Natural killer cell treated with Interleukin-12 subunit alpha and Interleukin-12 subunit beta and Interleukin-15 and Interleukin-18, amount 100 ng/mL, for 72 hours (primary cell): Measurements from ENCODE around the gene MAP7D1. TPM values are rescaled to one million over a fixed set of nuclear protein-coding genes. Genes with fewer than 3 reads are reported as not detected.

Source experiments
- ATAC-seq, 2 donors: fragments of 150-1000 bp; cut with Tn5 transposase in 1 of 2; sonication (Bioruptor Pico), chemical (Tn5 transposase) in 1 of 2; 2 replicates each; pipeline ENCODE4 v1.10.0; 2021
- DNase-seq: peaks from one replicate; pipeline ENCODE4 v3.0.0; 2022; ENCODE audit warnings: low spot score
- H3K27ac Mint-ChIP-seq, 2 donors: 1 replicate in 1 of 2; 2 replicates in 1 of 2; pipeline ENCODE4 v1.8.0; 2022; ENCODE audit warnings: mixed read lengths in 2 of 2, mild to moderate bottlenecking in 1 of 2, moderate library complexity in 1 of 2
- H3K27me3 Mint-ChIP-seq, 2 donors: 1 replicate in 1 of 2; 2 replicates in 1 of 2; pipeline ENCODE4 v1.8.0; 2022; ENCODE audit warnings: mixed read lengths in 2 of 2
- H3K36me3 Mint-ChIP-seq: one replicate; pipeline ENCODE4 v1.8.0; 2022; ENCODE audit warnings: mixed read lengths
- H3K4me1 Mint-ChIP-seq, 2 donors: 1 replicate in 1 of 2; 2 replicates in 1 of 2; pipeline ENCODE4 v1.8.0; 2022; ENCODE audit warnings: low read depth in 2 of 2, mixed read lengths in 2 of 2, mild to moderate bottlenecking in 1 of 2
- H3K4me3 Mint-ChIP-seq: one replicate; pipeline ENCODE4 v1.8.0; 2022; ENCODE audit warnings: mixed read lengths
- H3K9me3 Mint-ChIP-seq: 2 replicates; pipeline ENCODE4 v1.8.0; 2022; ENCODE audit warnings: mixed read lengths
- total RNA-seq, 2 donors: library from RNA; stranded (reverse); gene quantifications; one replicate each; pipeline ENCODE4 v1.2.3, GENCODE V29; 2022

The MAP7D1 gene
- total RNA-seq, 2 donors from 2014 or later = 153 to 196 TPM

DNA sequence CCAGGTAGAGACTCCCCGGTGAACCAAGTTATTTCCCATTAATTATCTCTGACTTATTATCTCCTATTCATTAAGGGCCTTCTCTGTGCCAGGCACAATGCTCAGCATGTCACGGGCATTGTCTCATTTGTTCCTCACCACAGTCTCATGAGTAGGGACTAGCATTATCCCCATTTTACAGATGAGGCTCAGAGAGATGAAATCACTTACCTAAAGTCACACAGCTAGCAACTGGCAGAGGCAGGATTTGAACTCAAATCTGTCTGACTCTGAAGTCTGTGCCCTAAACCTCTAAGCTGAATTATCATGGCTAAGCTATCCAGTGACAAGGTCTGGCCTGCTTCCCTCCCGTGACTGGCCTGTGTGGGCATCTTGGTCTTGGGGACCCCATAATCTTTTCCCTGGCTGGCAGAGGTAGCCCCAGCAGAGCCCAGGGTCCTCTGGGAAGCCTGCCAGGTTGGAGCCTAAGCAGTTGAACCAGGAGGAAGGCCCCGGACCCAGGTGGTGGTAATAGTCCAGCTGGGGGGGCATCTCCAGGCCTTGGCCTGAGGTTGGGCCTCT is 4.5 kb downstream of the MAP7D1 start:
- Mint-ChIP-seq H3K9me3 (no peaks in the 10 kb centered on the region), H3K4me1 (peaks cover 59 to 63% of the 10 kb centered on the region in 2 donors), H3K36me3 (peaks cover 6% of the 10 kb centered on the region), H3K27ac (peak overlapping the region; percentile 96 to 97), H3K4me3 (peak overlapping the region; percentile 89), H3K27me3 (no peaks in the 10 kb centered on the region)
- DNase-seq (no peak), ATAC-seq (no peak)

DNA sequence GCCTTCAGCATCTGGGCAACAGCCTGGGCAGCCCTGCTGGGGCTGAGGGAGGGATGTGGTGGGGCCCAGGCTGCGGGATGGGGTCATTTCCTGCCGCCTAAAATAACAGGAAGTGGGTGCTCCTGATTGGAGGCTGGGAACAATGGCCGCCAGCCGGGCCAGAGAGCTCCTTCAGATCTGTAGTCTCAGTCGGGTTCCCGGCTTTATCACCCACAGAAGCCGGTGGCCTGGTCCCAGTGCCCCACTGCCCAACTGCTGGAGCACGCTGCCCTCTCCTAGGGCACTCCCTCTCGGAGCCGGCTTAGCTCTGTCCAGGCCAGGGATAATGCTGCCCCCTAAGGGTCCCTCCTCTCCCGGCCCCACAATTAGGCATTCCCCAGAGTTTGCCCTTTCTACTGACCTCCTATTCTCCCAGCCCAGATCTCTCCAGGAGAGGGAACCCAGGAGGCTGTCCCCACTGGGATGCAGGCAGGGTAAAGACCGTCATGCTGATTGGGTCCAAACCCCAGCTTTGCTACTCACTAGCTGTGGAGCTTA is 5.1 kb downstream of the MAP7D1 start:
- Mint-ChIP-seq H3K27ac (peak overlapping the region; percentile 96 to 97), H3K9me3 (no peaks in the 10 kb centered on the region), H3K4me1 (peaks cover 59 to 63% of the 10 kb centered on the region in 2 donors), H3K27me3 (no peaks in the 10 kb centered on the region), H3K4me3 (peak overlapping the region; percentile 89), H3K36me3 (peaks cover 6% of the 10 kb centered on the region)
- ATAC-seq = peak; percentile 76 to 79
- DNase-seq = peak; percentile 84

DNA sequence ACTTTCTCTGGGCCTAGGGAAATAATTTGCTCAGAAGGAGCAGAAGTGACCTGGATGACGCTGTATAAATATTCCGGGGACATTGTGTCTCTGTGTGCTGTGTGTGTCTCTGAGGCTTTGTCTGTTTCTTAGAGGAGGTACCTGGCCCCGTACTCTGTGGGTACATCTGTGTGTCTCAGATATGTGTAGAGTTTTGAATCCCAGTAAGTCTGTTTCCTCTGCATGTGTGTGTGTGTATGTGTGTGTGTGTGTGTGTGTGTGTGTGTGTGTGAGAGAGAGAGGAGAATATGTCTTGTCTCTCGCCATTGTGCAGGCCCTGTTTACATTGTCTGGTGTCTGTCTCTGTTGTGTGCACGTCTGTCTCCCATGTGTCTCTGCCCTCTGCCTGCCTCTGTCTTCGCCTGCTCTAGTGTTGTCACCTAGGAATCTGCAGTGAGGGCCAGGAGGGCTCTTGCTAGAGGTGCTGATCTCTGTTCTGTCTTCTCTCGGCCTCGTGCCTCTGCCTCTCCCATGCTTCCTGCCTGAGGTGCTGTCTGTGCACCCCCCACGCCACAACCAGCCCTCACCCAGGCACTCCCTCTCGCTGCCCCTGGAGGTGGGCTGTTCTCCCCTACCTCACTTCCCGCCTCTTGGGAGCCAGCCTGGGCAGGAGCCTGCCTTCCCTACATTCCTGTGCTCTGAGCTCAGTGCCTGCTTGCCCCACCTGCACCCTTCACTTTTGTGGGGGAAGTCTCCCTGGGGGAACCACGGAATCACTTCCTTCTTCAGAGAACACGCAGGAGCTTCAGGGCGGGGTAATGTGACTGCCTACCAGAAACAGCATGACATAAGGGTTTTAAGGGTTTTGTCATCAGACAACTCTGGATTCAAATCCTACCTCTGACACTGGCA is 5.9 kb downstream of the MAP7D1 start:
- H3K4me3 Mint-ChIP-seq = peak overlapping the region; percentile 89
- H3K9me3 Mint-ChIP-seq = no peaks in the 10 kb centered on the region
- ATAC-seq (peak; percentile 36 to 62), DNase-seq (no peak)
- peak overlapping the region; percentile 96 to 97 for H3K27ac Mint-ChIP-seq
- no peaks in the 10 kb centered on the region for H3K27me3 Mint-ChIP-seq
- H3K36me3 Mint-ChIP-seq = peaks cover 11% of the 10 kb centered on the region
- H3K4me1 Mint-ChIP-seq = peaks cover 63 to 68% of the 10 kb centered on the region in 2 donors

DNA sequence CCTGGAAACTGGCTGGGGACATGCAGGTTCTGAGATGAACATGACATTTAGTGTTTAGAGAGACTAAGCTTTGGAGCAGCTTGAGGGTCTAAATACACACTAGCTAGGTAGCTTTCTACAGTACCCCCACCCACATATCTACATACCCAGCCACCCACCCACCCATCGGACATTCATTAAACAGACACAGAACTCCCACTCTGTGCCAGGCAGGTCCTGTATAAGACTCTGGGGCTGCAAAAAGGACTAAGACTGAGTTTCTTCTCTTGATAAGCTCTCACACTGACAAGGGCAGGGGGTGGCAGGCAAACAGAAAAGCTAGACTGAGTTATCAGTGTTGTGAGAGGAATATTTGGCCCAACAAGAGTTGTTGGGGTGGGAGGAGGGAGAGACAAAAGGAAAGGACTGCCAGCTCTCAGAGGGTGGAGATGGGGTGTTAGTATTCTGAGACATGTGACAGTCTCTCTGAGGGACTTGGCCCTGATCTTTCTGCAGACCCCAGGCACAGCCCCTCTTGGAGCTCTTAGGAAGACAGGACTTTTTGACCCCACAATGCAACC is 6.8 kb downstream of the MAP7D1 start:
- Mint-ChIP-seq H3K9me3 (no peaks in the 10 kb centered on the region), H3K4me3 (peak overlapping the region; percentile 89), H3K27ac (peak overlapping the region; percentile 96 to 97), H3K36me3 (peaks cover 13% of the 10 kb centered on the region), H3K4me1 (peaks cover 60 to 67% of the 10 kb centered on the region in 2 donors), H3K27me3 (no peaks in the 10 kb centered on the region)
- DNase-seq (no peak), ATAC-seq (no peak)

DNA sequence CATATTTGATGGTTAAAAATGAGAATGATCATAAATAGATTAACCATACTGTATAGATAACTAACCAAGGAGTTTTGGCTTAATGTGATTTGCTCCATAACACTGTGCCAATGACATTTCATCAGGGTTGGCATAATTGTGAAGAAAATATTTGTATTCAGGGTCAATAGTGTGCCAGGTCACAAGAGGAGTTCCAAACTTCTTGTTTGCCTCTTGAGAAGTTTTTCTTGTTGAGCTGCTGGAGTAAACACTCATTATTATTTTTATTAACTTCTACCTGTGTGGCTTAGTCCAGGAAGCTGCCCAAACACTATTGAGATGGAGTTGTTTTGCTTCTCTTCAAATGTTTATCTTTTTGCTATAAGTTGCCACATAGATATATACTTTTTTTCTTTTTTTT is 7.5 kb downstream of the MAP7D1 start:
- peaks cover 56 to 64% of the 10 kb centered on the region in 2 donors for H3K4me1 Mint-ChIP-seq
- no peaks in the 10 kb centered on the region for H3K27me3 Mint-ChIP-seq
- no peak for ATAC-seq
- H3K36me3 Mint-ChIP-seq = peaks cover 13% of the 10 kb centered on the region
- DNase-seq = no peak
- H3K27ac Mint-ChIP-seq = peak overlapping the region; percentile 96 to 97
- H3K9me3 Mint-ChIP-seq = no peaks in the 10 kb centered on the region
- H3K4me3 Mint-ChIP-seq = no peak overlapping the region

DNA sequence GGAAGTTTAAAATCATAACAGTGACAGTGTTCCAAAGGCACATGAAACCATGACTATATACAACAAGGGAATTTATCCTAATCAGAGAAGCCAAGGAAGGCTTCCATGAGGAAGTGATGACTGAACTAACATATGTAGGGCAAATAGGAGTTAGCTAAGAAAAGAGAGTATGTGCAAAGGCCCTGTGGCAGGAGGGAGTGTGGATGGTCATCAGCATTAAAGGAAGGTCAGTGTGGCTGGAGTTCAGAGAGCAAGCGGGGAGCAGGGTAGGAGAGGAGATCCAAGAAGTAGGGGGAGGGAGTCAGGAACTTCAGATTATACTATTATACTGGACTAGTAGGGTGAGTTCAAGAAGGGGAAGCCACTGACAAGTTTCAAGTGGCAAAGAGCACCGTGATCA is 8.4 kb downstream of the MAP7D1 start:
- Mint-ChIP-seq H3K27me3 (no peaks in the 10 kb centered on the region), H3K27ac (peak overlapping the region; percentile 38 to 55), H3K36me3 (peaks cover 13% of the 10 kb centered on the region), H3K4me1 (peaks cover 51 to 62% of the 10 kb centered on the region in 2 donors), H3K4me3 (no peak overlapping the region), H3K9me3 (no peaks in the 10 kb centered on the region)
- ATAC-seq (no peak), DNase-seq (no peak)

DNA sequence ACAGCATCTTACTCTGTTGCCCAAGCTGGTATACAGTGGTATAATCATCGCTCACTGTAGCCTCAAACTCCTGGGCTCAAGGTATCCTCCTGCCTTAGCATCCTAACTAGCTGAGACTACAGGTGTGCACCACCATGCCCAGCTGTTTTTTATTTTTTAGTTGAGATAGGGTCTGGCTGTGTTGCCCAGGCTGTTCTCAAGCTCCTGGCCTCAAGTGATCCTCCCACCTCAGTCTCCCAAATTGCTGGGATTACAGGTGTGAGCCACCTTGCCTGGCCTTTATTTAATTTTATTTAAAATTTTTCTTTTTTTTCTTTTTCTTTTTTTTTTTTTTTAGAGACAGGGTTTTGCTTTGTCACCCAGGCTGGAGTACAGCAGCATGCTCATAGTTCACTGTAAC is 9.2 kb downstream of the MAP7D1 start:
- DNase-seq (no peak), ATAC-seq (no peak)
- H3K4me1 Mint-ChIP-seq = peaks cover 47 to 54% of the 10 kb centered on the region in 2 donors
- no peaks in the 10 kb centered on the region for H3K9me3 Mint-ChIP-seq
- H3K27ac Mint-ChIP-seq = peak overlapping the region; percentile 38 to 55
- H3K27me3 Mint-ChIP-seq = no peaks in the 10 kb centered on the region
- no peak overlapping the region for H3K4me3 Mint-ChIP-seq
- H3K36me3 Mint-ChIP-seq = peaks cover 16% of the 10 kb centered on the region

DNA sequence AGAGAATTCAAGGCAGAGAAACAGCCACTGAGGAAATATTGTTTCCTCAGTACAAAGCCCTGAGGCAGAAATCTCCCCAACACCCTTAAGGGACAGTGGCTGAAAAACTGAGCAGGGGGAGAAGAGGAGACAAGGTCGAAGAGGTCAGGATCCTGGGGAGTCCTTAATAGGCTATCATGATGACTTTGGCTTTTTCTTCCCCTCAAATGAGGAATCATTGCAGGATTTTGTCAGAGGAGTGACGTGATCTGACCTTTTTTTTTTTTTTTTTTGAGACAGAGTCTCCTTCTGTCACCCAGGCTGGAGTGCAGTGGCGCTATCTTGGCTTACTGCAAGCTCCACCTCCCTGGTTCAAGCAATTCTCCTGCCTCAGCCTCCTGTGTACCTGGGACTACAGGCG is 10.2 kb downstream of the MAP7D1 start:
- H3K9me3 Mint-ChIP-seq = no peaks in the 10 kb centered on the region
- DNase-seq = no peak
- no peak for ATAC-seq
- no peak overlapping the region for H3K4me3 Mint-ChIP-seq
- peak overlapping the region; percentile 2 to 39 for H3K27ac Mint-ChIP-seq
- H3K36me3 Mint-ChIP-seq = peaks cover 22% of the 10 kb centered on the region
- peaks cover 47% of the 10 kb centered on the region in 2 donors for H3K4me1 Mint-ChIP-seq
- H3K27me3 Mint-ChIP-seq = no peaks in the 10 kb centered on the region

DNA sequence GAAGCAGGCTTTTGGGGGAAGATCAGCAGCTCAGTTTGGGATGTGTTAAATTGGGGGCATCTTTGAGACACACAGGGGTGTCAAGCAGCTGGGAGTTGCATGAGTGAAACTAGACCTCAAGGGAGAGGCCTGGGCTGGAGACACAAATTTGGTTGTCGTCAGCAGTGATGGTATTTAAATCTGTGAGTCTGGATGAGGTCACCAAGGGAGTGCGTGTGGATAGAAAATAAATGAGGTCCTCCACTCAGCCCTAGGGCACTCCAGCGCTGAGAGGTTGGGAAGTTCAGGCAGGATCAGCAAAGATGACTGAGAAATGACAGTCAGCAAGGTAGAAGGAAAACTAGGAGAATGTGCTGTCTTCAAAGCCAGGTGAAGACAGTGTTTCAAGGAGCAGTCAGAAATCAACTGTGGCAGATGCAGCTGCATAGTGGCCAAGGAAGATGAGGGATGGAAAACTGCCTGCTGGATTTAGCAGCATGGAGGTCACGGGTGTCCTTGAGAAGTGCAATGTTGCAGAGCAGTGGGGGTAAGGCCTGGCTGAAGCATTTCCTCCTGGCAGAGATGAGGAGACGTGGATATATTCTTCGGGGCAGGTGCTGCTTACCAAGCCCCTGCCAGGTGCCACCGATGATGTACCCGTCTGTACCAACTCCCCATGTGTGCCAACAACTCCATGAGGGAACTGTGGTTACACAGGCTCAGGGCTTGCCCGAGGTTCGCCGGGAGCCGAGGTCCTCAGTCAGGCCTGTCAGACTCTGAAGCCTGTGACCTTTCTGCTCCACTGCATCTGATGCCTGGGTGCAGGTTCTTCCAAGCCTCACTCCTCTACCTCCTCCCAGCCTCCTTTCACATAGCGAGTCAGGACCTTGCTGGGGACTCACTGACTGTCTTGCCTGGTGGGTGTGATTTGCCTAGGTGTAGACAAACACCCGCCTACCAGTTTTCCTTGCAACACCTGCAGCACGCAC is 11.3 kb downstream of the MAP7D1 start:
- Mint-ChIP-seq H3K27ac (peak overlapping the region; percentile 2 to 39), H3K4me3 (no peak overlapping the region), H3K36me3 (peaks cover 15% of the 10 kb centered on the region), H3K9me3 (no peaks in the 10 kb centered on the region), H3K27me3 (no peaks in the 10 kb centered on the region), H3K4me1 (peaks cover 36 to 37% of the 10 kb centered on the region in 2 donors)
- DNase-seq (no peak), ATAC-seq (no peak)

DNA sequence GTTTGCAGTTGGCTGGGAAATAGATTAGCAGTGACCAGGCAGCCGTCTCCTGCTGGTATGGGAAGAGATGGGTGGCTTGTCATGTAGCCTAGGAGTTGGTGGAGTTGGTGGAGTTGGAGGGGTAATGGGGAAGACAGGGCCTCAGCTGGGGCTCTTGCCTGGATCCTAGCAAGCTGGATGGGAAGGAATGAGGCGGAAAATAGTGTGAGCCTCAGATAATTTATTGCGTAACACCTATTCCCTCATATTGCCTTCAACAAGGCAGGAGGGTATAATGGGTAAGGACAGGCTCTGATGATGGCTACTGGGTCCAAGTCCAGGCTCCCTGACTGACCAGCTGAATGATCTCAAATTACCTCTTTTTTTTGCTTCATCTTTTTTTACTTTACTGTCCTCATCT is 12.6 kb downstream of the MAP7D1 start:
- ATAC-seq (no peak), DNase-seq (no peak)
- H3K4me1 Mint-ChIP-seq = peaks cover 26 to 29% of the 10 kb centered on the region in 2 donors
- H3K4me3 Mint-ChIP-seq = no peak overlapping the region
- no peaks in the 10 kb centered on the region for H3K27me3 Mint-ChIP-seq
- H3K9me3 Mint-ChIP-seq = no peaks in the 10 kb centered on the region
- H3K27ac Mint-ChIP-seq = peak overlapping the region; percentile 5 to 60
- H3K36me3 Mint-ChIP-seq = peaks cover 16% of the 10 kb centered on the region

DNA sequence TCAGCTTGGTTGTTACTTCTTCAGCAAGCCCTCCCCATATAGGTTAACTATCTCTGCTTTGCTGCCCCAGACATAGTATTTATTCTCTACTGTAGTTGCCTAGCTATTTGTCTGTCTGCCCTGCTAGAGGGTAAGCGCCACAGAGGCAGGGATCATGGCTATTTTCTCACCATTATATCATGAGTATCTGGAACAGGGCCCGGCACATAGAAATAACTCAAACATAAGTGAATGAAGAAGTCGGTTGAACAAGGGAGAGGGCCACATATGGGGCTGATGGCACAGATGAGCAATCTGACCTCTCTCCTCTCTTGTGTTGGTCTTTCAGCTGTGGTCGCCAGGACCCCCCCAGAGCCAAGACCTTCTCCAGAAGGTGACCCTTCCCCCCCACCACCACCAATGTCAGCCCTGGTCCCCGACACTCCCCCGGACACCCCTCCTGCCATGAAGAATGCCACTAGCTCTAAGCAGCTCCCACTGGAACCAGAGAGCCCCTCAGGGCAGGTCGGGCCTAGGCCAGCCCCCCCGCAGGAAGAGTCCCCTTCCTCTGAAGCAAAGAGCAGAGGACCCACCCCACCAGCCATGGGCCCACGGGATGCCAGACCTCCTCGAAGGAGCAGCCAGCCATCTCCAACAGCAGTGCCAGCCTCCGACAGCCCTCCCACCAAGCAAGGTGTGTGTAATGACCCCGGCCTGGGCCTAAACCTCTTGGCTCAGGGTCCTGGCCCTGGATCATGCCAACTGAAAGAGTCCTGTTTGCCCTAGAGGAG is 14.9 kb downstream of the MAP7D1 start:
- Mint-ChIP-seq H3K4me1 (peaks cover 22 to 27% of the 10 kb centered on the region in 2 donors), H3K9me3 (no peaks in the 10 kb centered on the region), H3K36me3 (peaks cover 24% of the 10 kb centered on the region), H3K4me3 (no peak overlapping the region), H3K27ac (peak overlapping the region in 1 of 2 donors; percentile 61), H3K27me3 (no peaks in the 10 kb centered on the region)
- ATAC-seq (no peak), DNase-seq (no peak)

DNA sequence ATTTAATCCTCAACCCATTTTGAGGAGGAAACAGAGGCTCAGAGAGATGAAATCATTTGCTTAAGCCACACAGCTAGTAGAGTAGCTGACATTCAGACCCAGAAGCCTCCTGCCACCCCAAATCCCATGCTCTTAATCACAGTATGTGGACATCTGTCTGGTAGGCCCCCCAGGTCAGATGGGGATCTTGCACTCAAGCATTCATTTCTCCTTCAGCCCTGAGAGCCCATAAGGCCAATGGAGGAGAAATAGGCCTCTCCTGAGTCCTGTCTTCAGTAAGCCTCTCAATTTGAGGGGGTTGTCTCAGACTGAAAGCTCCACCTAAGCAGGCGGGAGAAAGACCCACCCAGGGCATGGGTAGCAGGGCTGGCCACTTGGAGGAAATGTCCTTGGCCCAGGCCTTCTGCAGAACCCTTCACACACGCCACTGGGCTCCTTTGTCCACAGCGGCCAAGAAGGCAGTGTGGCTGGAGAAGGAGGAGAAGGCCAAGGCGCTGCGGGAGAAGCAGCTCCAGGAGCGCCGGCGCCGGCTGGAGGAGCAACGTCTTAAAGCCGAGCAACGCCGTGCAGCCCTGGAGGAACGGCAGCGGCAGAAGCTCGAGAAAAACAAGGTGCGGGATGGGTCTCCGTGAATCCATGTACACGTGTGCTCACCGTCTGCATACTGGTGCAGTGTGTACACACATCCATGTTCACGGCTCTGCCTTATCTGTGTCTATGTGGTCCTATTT is 16.2 kb downstream of the MAP7D1 start:
- Mint-ChIP-seq H3K4me3 (no peak overlapping the region), H3K9me3 (no peaks in the 10 kb centered on the region), H3K27me3 (no peaks in the 10 kb centered on the region), H3K27ac (no peak overlapping the region), H3K4me1 (peaks cover 14 to 20% of the 10 kb centered on the region in 2 donors), H3K36me3 (peaks cover 17% of the 10 kb centered on the region)
- DNase-seq (no peak), ATAC-seq (no peak)
